Adipose tissue (tissue), 3 donors: Measurements from ENCODE around the gene CDKN2D. TPM values are rescaled to one million over a fixed set of nuclear protein-coding genes. Genes with fewer than 3 reads are reported as not detected.
A peak's percentile ranks its signal among the peaks of the same experiment; 100 is the strongest.
"Not testable (repeated sequence)": the region's sequence is repeated elsewhere in the genome, so short reads cannot be mapped to it uniquely, and the experiment has no call there.

ENCODE experiments used
- H3K27ac ChIP-seq: one replicate; pipeline ENCODE4 v1.5.1; 2013; ENCODE audit warnings: low read depth, low read length
- WGBS, 3 donors: extraction: QIAGEN DNeasy Blood & Tissue Kit; methylation state at CpG; one replicate each; pipeline ENCODE4 v1.1.7; 2013; 5-methylcytosine and 5-hydroxymethylcytosine counted together
- polyA plus RNA-seq, 3 donors: library from polyadenylated mRNA; stranded (reverse); fragments of 200-250 nt; gene quantifications; one replicate each; pipeline ENCODE4 v1.2.3, GENCODE V29; 2013
- donor health status: healthy with polysubstance abuse.
- donor health status: Bipolar disorder and iron deficiency.
- donor health status: healthy.

Gene CDKN2D
- polyA plus RNA-seq, 3 donors = 6.3 to 24.3 (median 22.2) TPM

GRCh38 chr19:10586396-10586795 is 17.6 kb upstream of the CDKN2D start:
- 30 to 88% (median 86%) methylated on average over 6 of the region's 6 CpGs for WGBS, 3 donors
- H3K27ac ChIP-seq = no peak overlapping the region

- 81 to 85% (median 83%) methylated on average over 9 of the region's 9 CpGs for WGBS, 3 donors
- H3K27ac ChIP-seq = no peak overlapping the region
Measured at GRCh38 chr19:10583036-10583776, 14.4 kb upstream of the CDKN2D start.

- WGBS, 3 donors = 86 to 93% (median 86%) methylated on average over 13 of the region's 13 CpGs
- no peak overlapping the region for H3K27ac ChIP-seq
Measured at GRCh38 chr19:10582091-10582490, 13.3 kb upstream of the CDKN2D start.

GRCh38 chr19:10580979-10581631 is 12.3 kb upstream of the CDKN2D start:
- no peak overlapping the region for H3K27ac ChIP-seq
- 22 to 30% (median 23%) methylated on average over 31 of the region's 31 CpGs for WGBS, 3 donors

GRCh38 chr19:10577951-10578350 is 9.2 kb upstream of the CDKN2D start:
- 81 to 97% (median 82%) methylated on average over 6 of the region's 6 CpGs for WGBS, 3 donors
- no peak overlapping the region for H3K27ac ChIP-seq

GRCh38 chr19:10575011-10575716 is 6.4 kb upstream of the CDKN2D start:
- WGBS, 3 donors = 77 to 94% (median 81%) methylated on average over 6 of the region's 6 CpGs
- H3K27ac ChIP-seq = no peak overlapping the region

GRCh38 chr19:10574462-10574861 is 5.7 kb upstream of the CDKN2D start:
- no peak overlapping the region for H3K27ac ChIP-seq
- WGBS, 3 donors = 86 to 89% (median 88%) methylated on average over 8 of the region's 8 CpGs

GRCh38 chr19:10573793-10574192 is 5.0 kb upstream of the CDKN2D start:
- H3K27ac ChIP-seq = not testable (repeated sequence)
- 85 to 93% (median 91%) methylated on average over 6 of the region's 6 CpGs for WGBS, 3 donors

GRCh38 chr19:10568062-10568825 is 535 bp downstream of the CDKN2D start:
- 1 to 2% (median 2%) methylated on average over 43 to 51 of the region's 58 CpGs for WGBS, 3 donors
- H3K27ac ChIP-seq = peak overlapping the region; percentile 28

- peak overlapping the region; percentile 20 for H3K27ac ChIP-seq
- 23 to 49% (median 31%) methylated on average over 5 of the region's 5 CpGs for WGBS, 3 donors
Measured at GRCh38 chr19:10567656-10568055, 1.1 kb downstream of the CDKN2D start.

GRCh38 chr19:10566658-10567410 is 1.9 kb downstream of the CDKN2D start:
- peak overlapping the region; percentile 66 for H3K27ac ChIP-seq
- 50 to 64% (median 53%) methylated on average over 19 of the region's 19 CpGs for WGBS, 3 donors

- peak overlapping the region; percentile 66 for H3K27ac ChIP-seq
- 2 to 7% (median 6%) methylated on average over 4 of the region's 4 CpGs for WGBS, 3 donors
Measured at GRCh38 chr19:10566408-10566657, 2.4 kb downstream of the CDKN2D start.

GRCh38 chr19:10565567-10566407 is 3.0 kb downstream of the CDKN2D start, which contains the start of gene KRI1:
TSS of gene KRI1 (minus strand) at chr19:10566010. CDS start at chr19:10565999, 11 bp downstream.
- 0 to 1% (median 0%) methylated on average over 79 to 94 of the region's 94 CpGs for WGBS, 3 donors
- peak within 1 kb of the TSS; percentile 66 for H3K27ac ChIP-seq

GRCh38 chr19:10565028-10565566 is 3.7 kb downstream of the CDKN2D start:
- no peak overlapping the region for H3K27ac ChIP-seq
- 8 to 20% (median 20%) methylated on average over 8 to 10 of the region's 10 CpGs for WGBS, 3 donors

- 93 to 95% (median 94%) methylated on average over 5 of the region's 5 CpGs for WGBS, 3 donors
- H3K27ac ChIP-seq = no peak overlapping the region
Measured at GRCh38 chr19:10562609-10563008, 6.2 kb downstream of the CDKN2D start.

- no peak overlapping the region for H3K27ac ChIP-seq
- WGBS, 3 donors = 88 to 92% (median 89%) methylated on average over 7 of the region's 7 CpGs
Measured at GRCh38 chr19:10560154-10560553, 8.6 kb downstream of the CDKN2D start.

- H3K27ac ChIP-seq = no peak overlapping the region
- WGBS, 3 donors = 92 to 95% (median 93%) methylated on average over 33 of the region's 33 CpGs
Measured at GRCh38 chr19:10557603-10558197, 11.1 kb downstream of the CDKN2D start.
